Fibroblast of skin of scalp (primary cell): ENCODE results near the gene KIAA0825.
A peak's percentile ranks its signal among the peaks of the same experiment; 100 is the strongest.

ENCODE experiments used
- DNase-seq: peaks from one replicate; pipeline ENCODE4 v3.0.0-alpha.2; 2013

Gene KIAA0825

DNA sequence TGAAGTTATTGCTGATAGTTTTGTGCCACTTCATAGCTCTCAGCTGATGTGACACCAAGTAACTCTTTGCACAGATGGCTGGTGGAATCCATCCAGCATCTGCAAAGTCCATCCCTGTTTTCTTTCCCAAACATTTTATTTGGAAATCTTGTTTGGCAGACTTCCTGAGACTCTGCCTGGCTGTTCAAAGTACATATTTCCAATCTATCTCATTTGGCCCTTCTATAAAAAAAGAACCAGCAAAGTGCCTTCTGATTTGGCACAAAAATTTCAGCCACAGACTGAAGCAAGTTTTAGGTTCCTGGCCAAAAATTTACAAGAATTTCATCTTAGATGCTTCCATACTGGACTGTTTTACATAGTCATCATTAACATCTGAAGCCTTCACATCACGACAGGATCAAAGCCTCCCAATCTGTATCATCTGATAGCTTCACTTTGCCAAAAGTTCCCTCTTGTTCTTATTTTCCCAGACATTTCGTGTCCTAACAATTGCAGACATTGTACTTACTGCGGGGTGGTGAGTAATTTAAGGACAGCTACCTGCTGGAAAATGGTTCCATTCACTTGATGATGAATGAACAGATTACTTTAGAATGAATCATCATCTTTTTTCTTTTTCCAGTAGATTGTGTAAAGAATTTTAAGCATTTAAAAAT, 377.3 kb downstream of the KIAA0825 start:
- DNase-seq: peak; percentile 37

DNA sequence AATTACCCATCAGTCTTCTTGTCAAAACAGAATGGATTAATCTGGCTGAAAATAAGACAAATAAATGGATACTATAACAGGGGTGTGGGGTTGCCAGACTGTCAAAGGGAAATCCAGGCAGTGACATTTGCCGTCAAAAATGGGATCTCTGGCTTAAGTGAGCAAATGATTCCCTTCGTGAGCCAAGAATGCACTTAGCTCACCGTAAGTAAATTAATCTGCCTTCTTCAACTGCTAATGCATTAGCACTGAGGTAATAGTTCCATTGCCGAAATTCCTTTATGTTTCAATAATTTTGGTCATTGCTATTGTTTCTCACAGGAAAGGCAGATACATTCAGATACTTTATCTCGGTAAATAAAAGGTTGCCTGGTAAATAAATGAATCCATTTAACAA, 377.8 kb downstream of the KIAA0825 start:
- DNase-seq: peak; percentile 4

DNA sequence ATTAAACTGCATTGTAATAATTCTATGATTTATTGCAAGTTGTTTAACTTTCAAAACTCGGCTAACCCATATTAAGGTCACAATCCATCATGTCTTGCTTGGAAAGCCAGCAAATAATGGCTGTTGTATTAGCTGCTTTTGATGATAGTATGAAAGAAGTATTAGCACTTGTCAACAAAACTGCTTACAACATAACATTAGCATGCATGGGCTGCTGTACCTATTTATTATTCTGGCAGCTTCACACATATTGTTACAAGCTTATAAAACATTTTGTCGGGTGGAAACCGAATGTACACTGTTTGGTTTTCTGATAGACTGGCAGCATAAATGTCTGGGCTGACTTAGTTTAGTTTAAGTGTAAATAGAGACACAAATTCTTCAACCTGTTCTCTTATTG, 378.3 kb downstream of the KIAA0825 start:
- DNase-seq: no peak

DNA sequence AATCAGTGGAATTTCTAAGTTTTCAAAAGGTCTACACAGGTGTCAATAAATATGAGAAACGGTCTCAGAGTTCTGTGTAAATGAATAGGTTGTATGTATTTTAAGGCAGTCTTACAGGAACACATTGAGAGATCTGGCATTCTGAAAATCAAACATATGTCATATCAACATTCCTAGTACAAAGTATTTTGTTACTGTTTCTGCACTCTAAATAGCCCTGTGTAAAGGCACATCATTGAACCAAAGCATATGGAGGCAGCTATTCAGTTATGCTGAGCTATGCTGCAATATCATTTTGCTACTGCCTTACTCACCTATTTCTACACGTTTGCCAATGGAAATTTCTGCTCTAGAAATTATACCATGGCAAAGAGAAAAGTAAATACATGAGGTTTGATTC, 379.1 kb downstream of the KIAA0825 start:
- no peak for DNase-seq

DNA sequence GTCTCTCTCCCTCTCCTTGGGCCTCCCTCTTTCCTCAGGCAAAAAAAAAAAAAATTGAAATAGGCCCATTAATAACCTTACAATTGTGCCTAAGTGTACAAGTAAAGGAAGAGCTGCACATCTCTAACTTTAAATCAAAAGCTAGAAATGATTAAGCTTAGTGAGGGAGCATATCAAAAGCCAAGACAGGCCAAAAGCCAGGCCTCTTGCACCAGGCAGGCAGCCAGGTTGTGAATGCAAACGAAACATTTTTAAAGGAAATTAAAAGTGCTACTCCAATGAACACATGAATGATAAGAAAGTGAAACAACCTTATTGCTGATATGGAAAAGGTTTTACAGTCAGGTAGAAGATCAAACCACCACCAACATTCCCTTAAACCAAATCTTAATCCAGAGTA, 383.4 kb downstream of the KIAA0825 start:
- DNase-seq: no peak

DNA sequence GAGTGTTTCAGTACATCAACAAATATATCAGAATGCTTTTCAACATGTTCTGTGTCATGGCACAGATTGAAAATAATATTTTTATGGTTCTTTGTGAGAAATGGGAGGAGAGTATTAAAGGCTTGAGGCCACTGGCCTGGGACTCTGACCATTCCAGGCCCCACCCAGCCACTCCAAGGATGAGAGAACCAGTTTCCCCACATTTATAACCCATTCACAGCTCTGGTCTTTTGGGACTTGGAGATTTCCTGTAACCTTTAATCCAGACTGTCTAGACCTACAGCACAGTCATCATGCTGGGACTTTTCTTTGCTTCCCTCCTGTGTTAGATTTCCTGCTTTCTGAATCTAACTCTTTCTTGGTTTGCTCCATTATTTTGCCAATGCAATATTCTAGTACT, 389.6 kb downstream of the KIAA0825 start:
- no peak for DNase-seq

DNA sequence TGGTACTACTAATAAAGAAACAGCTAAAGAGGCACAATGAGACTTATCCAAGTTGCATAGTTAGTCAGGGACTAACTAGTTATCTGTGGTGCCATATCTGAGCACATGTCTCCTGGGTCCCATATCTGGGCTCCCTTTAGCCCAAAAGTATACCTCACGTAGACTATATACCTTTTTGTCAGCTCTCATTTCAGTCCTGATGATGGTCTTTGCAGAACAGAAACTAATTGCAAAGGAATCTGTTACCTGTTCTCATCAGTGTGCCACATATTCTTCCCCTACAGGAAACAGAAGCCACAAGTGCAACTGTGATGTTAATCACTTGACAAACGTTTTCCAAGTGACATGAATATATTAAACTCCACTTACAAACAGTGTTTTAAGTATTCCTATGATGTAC, 395.2 kb downstream of the KIAA0825 start:
- DNase-seq: no peak

DNA sequence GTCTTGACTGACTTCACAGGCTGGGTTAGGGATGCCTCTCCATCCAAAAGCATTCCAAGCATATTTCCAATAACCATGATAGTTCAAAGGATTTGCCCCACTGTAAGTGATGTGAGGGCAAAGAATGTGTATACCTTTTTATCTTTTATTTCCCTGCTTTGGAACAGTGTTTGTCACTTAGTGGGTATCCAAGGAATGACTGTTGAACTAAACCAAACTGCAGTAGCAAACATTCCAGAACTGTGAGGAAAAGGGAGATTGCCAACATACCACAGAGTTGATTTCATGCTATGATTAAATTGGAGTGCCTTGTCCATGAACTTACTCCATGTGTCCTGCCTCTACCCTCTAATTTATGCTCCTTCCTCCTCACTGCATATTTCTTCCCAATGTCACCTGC, 400.0 kb downstream of the KIAA0825 start:
- DNase-seq: peak; percentile 88

DNA sequence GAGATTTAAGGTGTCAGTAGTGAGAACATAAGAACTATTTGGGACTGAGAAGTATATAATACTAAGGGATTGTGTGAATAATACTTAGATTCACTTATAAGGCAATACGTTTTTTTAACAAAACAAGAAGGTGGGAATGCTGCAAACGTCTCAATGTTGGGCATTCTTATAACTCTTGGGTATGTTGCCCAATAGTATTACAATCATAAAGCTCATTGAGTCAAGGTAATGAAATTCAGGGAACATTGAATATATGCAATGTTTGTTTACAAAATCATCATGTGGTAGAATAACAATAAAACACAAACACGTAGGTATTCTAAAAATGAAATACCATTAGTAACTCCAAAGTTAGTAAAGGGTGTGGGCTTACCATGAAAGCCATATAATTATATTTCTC, 400.7 kb downstream of the KIAA0825 start:
- DNase-seq: no peak

DNA sequence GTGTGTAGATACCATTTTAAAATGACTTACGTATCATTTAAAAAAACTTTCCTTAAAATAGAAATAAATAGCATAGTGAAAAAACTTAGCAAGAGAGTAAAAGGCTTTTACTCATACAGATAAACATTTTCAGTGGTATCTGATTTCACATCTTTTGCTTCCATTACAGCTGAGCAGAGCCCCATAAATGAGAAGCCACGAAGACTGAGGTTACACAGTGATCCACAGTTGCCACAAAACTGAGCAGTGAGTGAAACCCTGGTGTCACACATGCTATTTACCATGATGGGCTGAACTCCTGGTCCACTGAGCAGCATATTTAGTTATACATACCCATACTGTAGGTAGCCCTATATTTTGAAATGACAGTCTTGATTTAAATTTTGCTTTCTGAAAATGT, 401.2 kb downstream of the KIAA0825 start:
- DNase-seq: no peak

DNA sequence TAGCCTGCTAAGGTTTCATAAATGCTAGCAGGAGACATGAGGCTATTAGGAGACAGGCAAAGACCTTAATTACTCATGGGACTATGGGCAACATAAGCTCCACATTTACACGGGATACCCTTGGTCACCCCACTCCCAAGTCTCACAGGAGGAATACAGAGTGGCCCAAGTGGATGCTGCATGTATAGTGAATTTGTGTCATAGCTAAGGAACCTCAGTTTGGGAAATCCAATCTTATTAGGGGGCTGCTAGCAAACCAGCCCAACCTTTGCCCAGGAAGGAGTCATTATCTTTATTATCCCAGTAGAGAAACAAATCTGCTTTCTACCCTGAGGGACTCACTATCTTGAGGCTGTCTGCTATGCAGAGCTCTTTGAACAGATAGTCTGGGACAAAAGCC, 405.9 kb downstream of the KIAA0825 start:
- no peak for DNase-seq

DNA sequence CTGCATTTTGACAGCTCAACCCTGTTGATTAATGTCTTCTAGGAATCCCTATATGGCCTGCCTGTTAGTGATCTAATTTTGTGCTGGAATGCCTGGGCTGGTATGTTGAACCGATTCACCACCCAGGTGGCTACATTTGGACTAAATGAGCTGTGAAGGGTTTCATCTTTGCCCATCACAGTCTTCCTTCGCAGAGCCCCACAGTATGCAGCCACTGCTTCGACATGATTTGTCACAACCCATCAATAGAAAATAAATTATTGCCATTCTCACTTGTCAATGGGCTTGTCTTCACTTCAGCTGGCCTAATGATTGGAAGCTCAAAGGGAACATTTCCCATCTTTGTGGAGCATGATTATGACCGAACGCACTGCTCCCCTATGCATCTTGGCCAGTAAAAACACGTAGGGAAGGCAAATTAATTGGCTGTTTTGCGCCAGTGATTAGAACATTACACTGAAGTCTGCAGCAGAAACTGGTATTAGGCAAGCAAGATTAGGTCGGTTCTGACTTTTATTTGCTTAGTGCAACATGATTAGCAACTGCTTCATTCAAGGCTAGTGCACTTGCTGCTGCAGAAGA, 408.5 kb downstream of the KIAA0825 start:
- DNase-seq: no peak

DNA sequence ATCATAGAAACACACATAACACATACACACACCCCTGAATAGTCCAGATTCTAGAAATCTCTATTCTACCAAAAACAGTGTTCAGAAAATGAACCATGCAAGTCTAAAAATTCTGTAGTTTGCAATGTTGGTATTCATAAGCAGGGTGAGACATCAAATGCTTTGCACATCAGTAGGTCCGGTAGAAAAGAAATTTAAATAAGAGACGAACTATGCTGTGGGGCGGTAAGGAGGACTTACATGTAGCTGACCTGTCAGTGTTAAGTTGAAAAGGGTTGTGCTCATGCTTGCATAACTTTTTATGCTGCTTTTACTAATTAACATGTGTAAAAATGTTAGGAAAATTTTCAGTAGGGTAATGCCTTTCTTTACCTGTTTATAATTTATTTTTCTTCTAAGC, 409.1 kb downstream of the KIAA0825 start:
- no peak for DNase-seq

DNA sequence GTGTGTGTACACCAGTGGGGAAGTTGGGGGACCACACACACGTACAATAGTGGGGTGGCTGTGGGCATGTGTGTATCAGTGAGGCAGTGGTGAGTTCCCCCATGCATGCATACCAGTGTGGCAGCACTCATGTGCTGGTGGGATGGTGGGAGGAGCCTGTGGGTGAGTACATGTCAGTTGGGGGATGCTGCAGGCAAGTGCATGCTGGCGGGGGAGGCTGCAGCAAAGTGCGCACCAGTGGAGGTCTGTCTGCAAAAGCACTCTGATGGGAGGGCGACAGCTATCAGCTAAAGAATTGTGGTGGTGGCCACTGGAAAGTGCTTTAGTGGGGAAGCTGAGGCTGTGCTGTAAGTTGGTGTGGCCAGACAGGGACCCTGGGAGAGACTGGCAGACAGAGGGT, 418.8 kb downstream of the KIAA0825 start:
- no peak for DNase-seq

DNA sequence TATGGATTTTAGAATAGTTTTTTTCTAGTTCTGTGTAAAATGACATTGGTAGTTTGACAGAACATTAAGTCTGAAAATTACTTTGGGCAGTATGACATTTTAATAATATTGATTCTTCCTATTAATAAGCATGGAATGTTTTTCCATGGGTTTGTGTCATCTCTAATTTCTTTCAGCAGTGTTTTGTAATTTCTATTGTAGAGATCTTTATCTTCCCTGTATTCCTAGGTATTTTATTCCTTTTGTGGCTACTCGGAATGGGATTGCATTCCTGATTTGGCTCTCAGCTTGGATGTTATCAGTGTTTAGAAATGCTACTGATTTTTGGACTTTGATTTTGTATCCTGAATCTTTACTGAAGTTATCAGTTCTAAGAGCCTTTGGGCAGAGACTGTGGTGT, 420.4 kb downstream of the KIAA0825 start:
- DNase-seq: no peak

DNA sequence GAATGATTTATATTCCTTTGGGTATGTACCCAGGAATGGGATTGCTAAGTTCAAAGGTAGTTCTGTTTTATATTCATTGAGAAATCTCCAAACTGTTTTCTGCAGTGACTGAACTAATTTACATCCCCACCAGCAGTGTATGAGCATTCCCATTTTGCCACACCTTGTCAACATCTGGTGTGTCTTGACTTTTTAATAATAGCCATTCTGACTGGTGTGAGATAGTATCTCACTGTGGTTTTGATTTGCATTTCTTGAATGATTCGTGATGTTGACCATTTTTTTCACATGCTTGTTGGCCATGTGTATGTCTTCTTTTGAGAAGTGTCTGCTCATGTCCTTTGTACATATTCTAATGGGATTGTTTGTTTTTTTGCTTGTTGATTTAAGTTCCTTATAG, 421.5 kb downstream of the KIAA0825 start:
- no peak for DNase-seq

DNA sequence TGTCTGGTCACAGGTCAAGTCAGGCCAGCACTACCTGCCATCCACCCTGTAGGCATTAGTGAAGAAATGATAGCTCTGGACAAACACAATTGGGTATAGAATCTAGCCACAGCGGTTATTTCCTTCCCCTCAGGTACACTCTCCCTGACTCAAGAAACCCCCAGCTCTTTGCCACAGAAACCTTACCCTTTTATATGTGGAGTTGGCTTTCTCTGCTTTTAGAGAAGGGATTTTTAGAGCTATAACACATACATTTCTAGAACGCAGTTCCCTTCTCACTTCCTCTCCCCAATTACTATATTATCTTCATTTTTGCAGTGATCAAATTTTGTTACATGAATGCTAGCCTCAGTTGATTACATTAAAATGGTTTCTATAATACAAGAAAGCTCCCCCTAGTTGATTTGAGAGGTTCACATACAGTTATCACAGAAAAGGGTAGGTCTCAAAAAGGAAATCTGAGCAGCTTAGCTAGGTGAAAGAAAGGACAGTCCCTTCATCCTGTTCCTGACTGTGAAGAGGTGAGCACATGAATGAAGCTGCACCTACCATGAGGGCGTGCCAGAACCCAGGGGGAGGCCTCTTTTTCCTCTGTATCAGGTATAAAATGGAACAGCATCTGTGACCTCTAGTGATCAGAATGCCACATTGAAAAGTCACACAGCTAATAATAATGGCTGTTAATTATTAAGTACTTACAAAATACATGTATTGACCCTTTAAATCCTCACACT, 425.6 kb downstream of the KIAA0825 start:
- no peak for DNase-seq

DNA sequence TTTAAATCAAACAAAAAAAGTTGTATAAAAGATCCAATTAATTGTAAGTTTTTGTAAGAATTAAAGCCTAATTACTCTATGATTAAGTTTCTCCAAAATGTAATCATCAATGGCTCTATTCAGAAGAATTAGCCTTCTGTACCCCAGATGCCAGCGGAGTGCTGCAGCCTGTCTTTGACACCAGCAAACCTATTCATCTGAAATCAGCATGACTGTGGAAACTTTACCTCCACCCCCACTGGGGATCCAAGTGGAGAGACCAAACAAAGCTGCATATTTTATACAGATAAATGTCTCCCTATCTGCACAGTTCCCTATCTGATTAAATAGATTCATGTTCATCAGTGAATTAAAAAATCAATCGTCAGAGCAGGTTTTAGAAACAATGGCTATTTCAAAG, 426.8 kb downstream of the KIAA0825 start:
- no peak for DNase-seq

DNA sequence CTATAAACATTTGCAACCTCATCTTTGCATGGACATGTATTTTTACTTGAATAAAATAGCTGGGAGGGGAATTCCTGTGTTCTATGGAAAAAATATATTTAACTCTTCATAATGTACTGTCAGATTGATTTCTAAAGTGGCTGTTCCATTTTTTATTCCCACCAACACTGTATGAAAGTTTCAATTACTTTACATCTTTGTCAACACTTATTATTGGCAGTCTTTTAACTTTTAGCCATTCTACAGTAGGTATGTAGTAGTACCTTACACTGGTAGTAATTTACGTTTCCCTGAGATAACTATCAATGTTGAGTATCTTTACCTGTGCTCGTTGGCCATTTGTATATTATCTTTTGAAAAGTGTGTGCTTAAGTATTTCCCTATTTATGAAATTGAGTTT, 429.7 kb downstream of the KIAA0825 start:
- DNase-seq: no peak

DNA sequence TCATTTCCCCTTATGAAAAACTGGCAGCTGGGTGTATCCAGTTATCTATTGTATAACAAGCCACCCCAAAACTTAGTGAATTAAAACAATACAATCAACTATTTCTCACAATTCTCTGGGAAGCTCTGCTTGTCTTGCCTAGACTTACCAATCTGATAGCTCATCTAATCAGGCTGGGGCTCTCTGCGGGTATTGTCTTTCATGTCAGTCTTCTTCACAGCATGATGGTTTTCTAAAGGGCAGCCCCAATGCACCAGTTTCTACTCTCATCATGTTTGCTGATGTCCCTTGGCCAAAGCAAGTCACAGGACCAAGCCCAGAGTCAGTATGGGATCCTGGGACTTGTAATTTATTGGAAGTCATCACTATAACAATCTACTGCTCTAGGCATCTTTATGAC, 433.5 kb downstream of the KIAA0825 start:
- no peak for DNase-seq

DNA sequence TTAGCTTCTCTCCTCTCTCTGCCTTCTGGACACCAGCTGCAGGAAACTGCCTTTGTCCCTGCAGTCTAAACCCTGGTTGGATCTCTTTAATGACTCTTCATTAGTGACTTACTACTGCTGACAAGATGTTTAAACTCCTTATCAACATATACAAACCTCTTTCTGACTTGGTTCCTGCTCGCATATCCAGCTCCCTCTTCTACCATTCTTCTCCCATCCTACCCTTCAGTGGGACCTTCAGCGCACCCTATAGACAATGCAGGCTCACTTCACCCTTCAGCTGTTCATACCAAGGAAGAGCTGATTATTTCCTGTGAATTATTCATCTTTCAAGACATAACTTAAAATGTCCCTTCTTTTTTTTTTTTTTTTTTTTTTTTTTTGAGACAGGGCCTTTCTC, 436.5 kb downstream of the KIAA0825 start:
- DNase-seq: no peak

DNA sequence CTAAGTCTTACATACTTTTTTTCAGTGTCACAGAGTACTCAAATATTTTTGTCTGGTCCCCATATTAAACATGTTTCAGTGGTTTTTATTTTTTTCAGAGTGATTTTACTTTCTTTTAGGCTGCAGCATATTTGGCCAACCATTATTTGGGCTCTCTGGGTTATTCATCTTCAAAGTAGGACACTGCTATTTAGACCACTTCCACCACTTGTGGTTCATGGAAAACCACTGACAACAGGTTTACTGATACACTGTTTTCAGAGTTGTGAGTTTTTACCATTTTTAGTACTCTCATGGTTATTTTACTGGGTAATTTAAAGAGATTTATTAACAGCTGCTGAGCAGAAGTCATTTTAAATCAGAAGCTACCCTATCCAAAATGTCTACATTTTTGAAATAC, 437.6 kb downstream of the KIAA0825 start:
- no peak for DNase-seq

DNA sequence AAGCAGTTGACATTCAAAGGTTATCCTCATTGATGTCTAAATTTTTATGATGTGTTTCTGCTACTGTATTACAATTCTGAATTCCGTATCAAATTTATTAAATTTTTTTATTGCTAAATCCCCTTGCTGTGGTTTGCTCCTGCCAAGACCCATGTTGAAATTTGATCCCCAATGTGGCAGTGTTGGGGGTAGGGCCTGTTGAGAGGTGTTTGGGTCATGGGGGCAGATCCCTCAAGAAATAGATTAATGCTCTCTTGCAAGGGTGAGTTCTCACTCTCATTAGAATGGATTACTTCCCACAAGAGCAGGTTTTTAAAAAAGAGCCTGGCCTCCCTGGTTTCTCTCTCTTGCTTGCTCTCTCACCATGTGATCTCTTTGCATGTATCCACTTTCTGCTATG, 442.5 kb downstream of the KIAA0825 start:
- no peak for DNase-seq

DNA sequence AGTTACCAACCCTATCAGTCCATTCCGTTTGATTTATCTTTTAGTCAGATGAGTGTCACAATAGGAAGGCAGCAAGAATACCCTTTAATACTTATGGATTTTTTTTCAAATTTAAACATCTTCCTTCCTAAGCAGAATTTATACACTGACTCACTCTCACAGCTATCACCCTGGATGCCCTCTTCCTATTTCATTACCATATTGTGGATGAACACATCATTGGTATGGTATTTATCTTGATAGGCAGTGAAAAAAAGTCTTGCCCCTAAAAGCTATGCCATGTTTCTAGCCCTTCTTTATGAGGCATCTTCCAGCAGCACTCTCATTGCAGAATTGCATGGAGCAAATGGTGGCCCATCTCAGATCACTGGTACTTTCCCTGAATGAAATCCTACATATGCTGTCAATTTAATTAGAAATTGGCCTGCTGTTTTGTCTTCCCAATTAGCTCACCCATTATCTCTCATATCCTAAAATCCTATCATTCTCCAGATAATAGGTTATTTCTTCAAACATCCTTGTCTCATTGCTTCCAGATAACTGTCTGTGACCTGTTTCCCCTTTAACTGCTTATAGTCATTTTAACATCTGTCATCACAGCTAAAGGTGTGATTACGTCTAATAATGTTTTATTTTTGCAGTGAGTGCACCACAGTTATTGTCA, 443.5 kb downstream of the KIAA0825 start:
- DNase-seq: peak; percentile 44
